Retina (tissue), 1 donor: Measurements from ENCODE around the gene LRRC37A3.
"Not testable (repeated sequence)": the region's sequence is repeated elsewhere in the genome, so short reads cannot be mapped to it uniquely, and the experiment has no call there.

ENCODE experiments used
- DNase-seq: peaks from one replicate; pipeline ENCODE4 v3.0.0-alpha.2; 2016

Gene LRRC37A3

GRCh38 chr17:64925244-64925643, 6.0 kb upstream of the LRRC37A3 start:
- DNase-seq = not testable (repeated sequence)

GRCh38 chr17:64923051-64923568, 3.8 kb upstream of the LRRC37A3 start:
- not testable (repeated sequence) for DNase-seq

DNA sequence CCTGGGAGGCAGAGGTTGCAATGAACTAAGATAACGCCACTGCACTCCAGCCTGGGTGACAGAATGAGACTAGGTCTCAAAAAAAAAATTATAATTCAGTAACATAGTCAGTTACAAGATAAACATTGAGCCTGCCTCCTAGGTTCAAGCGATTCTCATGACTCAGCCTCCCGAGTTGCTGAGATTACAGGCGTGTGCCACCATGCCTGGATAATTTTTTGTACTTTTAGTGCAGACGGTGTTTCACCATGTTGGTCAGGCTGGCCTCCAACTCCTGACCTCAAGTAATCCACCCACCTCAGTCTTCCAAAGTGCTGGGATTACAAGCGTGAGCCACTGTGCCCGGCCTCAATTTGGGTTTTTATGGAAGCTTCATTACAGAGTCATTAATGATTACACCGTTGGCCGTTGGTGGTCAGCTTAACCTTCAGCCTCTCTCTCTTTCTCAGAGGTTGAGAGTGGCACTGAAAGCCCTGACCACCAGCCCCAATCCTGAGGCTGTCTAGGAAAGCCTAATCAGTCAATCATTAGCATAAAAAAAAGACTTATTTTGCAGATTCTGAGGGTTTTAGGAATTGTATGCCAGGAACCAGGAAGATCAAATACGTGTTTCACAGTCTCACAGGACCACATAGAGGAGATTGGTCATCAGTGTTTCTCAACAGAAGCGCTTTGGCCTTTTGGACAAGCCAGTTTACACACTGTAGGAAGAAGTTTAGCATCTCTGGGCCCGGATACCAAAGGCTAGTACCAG, 1.3 kb upstream of the LRRC37A3 start:
- DNase-seq = no peak

GRCh38 chr17:64920026-64920418, 744 bp upstream of the LRRC37A3 start:
- DNase-seq = peak; percentile 49

DNA sequence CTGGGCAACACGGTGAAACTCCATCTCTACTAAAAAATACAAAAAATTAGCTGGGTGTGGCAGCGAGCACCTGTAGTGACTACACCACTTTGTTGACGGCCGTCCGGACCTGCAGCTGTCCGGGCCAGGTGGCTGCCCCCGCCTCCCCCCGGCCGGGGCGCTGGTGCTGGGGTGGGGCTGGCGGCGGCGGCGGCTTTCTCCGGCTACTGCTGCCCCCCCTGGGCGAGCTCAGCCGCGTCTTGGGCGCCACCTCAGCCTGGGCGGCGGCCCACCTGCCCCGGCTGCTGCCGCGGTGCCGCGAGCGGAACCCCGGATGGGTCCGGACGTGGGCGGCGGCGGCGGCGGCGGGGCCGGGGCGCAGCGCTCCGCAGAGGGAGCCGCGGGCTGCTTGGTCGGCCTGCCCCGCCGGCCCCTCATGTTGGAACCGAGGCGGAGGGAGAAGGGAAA, 413 bp downstream of the LRRC37A3 start:
- DNase-seq = peak; percentile 36

DNA sequence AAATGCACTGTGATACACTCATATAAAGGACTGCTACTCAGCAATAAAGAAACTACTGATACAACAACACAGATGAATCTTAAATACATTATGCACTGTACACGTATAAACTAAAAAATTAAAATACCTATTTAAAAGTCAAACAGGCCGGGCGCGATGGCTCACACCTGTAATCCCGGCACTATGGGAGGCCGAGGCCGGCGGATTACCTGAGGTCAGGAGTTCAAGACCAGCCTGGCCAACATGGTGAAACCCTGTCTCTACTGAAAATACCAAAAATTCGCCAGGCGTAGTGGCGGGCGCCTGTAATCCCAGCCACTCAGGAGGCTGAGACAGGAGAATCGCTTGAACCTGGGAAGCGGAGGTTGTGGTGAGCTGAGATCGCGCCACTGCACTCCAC, 1.7 kb downstream of the LRRC37A3 start:
- not testable (repeated sequence) for DNase-seq

DNA sequence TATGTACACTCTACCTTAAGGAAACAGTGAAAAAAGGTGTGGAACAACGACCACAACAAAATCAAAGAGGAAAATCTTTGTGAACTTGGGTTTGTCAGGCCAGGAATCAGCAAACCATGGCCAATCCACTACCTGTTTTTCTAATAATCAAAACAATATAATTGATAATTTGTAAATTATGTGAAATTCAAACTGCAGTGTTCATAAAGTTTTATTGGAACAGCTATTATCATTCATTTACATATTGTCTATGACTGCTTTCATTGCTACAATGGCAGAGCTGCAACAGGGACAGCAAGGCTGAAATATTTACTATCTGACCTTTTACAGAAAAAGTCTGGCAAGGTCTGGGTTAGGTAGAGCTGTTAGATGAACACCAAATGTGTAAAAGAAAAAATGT, 4.0 kb downstream of the LRRC37A3 start:
- DNase-seq = not testable (repeated sequence)

- DNase-seq = not testable (repeated sequence)
Measured at GRCh38 chr17:64910191-64910514, 9.1 kb downstream of the LRRC37A3 start.

GRCh38 chr17:64909511-64910190, 9.6 kb downstream of the LRRC37A3 start:
- DNase-seq = not testable (repeated sequence)

GRCh38 chr17:64904069-64904468, 15.2 kb downstream of the LRRC37A3 start:
- DNase-seq = not testable (repeated sequence)

GRCh38 chr17:64897136-64897535, 22.1 kb downstream of the LRRC37A3 start:
- DNase-seq = not testable (repeated sequence)

- not testable (repeated sequence) for DNase-seq
Measured at GRCh38 chr17:64874210-64874609, 45.1 kb downstream of the LRRC37A3 start.

- peak; percentile 65 for DNase-seq
Measured at GRCh38 chr17:64847504-64848466, 71.5 kb downstream of the LRRC37A3 start.

- DNase-seq = not testable (repeated sequence)
Measured at GRCh38 chr17:64846892-64847291, 72.4 kb downstream of the LRRC37A3 start.

DNA sequence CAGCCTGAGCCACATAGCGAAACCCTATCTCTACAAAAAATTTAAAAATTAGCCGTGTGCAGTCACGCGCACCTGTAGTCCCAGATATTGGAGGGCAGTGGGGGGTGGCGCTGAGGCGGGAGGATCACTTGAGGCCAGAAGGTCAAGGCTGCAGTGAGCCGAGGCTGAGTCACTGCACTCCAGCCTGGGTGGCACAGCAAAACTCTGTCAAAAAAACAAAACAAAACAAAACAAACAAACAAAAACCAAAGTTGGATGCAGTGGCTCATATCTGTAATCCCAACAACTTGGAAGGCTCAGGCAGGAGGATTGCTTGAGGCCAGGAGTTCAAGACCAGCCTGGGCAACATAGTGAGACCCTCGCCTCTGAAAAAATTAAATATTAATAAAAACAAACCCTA, 75.4 kb downstream of the LRRC37A3 start:
- not testable (repeated sequence) for DNase-seq

DNA sequence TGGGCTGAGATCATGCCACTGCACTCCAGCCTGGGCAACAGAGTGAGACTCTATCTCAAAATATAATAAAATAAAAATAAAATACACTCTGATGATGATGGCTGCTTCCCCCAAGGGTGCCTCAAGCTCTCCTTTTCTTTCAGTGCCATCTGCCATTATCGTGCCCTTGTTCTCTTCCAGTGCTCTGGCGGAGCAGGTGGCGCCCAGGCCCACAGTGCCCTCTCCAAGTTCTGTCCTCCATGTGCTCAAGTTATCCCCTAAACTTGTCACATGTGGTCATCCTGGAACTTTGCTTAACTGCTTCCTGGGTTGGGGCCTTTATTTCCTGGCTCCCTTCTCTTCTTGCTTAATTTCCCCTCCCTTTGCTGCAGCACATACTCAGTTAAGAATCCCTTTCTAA, 76.4 kb downstream of the LRRC37A3 start:
- not testable (repeated sequence) for DNase-seq

- not testable (repeated sequence) for DNase-seq
Measured at GRCh38 chr17:64840960-64841359, 78.3 kb downstream of the LRRC37A3 start.

DNA sequence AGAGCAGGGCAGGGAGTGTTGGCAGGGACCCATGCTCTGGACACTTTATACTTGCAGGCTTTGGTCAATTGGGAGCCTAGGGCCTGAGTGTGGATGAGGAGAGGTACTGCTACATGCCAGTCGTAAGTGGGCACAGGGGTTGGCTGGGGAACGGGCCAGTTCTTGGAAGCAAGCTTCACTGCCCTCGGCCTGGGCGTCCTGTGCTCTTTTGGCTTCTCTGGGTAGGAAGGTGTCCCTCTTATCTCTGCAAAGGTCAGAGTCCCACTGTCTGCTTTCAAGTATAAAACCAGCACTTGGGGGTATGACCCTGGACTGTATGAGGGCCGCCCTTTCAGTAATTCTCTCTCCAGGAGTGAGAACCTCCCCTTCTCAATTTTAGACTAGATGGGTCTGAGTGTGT, 80.8 kb downstream of the LRRC37A3 start:
- not testable (repeated sequence) for DNase-seq

DNA sequence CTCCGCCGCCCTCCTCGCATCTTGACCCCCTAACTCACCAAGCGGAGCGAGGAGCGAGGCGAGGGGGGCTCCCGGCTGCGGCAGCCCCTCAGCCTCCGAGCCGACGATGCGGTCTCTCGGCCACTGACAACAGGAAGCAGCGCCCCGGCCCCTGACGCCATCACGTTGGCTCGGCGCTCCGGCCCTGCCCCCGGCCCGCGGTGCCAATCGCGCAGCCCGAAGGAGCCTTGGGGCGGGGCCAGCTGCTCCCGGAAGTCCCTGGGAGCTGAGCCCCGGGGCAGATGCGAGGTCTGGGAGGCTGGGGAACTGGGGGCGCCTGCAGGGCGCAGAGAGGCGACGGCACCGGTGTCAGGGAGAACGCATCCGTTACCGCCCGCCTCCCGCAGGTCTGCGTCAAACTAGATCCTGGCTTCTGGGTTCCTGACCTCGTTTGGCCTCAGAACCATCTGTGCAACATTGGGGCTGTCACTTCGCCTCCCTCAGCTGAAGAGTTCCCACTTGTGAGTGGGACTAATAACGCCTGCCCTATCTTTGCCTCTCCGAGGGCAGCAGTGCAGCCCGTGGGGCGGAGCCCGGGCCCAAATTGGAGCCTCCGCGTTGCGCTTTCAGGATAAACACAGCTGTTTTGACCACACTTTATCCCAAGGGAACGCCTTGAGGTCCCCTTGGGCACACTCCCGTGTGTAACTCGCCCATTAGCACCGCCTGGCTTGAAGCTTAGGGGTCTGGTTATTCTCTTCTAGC, 82.1 kb downstream of the LRRC37A3 start:
- DNase-seq = peak; percentile 89

DNA sequence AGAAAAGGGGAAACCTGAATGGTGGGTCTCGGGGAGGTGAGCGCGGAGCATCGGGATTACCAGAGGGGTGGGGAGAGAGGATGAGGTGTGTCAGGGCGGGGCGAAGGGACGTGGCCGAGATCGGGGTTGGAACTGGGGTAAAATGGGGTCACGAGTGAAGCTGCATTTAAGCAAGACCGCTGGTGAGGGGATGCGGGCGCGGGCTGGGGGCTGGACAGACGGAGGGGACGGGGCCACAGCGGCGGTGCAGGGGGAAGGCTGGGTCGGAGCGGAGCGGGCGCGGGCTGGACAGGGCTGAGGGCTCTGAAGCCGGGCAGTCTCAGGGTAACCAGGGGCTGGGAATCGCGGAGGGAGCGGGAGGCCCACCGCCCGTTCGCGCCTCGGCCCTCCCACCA, 82.7 kb downstream of the LRRC37A3 start:
- peak; percentile 14 for DNase-seq

DNA sequence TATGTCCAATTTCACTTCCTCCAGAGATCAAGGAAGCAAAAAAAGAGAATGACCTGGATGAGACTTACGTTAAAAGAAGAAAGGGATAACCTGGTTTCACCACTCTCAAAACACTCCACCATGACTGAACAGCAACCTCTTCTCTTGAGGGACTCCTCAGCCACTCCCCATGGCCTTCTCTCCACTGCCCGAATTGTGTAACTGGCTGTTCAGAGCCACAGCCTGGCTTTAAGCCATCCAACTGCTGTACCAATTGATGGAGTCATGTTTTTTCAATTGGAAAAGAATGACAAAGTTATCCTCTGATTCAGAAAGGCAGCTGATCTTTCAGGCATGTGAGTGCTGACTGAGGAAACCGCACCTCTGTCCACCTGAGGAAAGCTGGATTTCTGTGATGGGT, 85.2 kb downstream of the LRRC37A3 start:
- not testable (repeated sequence) for DNase-seq

DNA sequence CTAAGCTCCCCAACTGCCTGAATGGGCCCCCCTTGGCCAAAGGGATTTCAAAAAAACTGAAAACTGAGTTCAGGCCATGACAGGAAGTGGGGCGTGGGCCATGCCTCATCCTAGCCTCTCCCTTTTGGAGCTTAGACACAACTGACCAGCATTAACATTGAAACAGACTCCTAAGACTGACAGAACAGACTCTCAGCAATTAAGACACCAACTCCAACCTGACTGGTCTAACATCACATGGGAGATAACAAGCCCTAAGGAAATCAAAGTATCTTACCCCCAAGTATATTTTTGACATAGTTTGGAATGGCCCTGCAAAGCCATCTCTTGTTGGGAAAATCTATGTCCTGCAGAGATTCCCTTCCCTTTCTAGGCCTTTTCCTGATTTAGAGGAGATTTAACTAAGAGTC, 88.6 kb downstream of the LRRC37A3 start:
- DNase-seq = not testable (repeated sequence)
